Astrocyte (in vitro differentiated cells and primary cell): ENCODE data around the gene MOB3A.

Experiments used
- CTCF ChIP-seq: IDR thresholded peaks from 2 replicates; pipeline ENCODE4 v1.5.1; 2011; ENCODE audit warnings: low read depth, mild to moderate bottlenecking, inconsistent platforms, low read length, moderate library complexity; ENCODE audit not compliant: insufficient read depth
- EZH2 ChIP-seq: IDR thresholded peaks from 2 replicates; pipeline ENCODE4 v1.6.1; 2012; ENCODE audit warnings: mild to moderate bottlenecking, low read length, inconsistent platforms; ENCODE audit not compliant: insufficient read depth

DNA sequence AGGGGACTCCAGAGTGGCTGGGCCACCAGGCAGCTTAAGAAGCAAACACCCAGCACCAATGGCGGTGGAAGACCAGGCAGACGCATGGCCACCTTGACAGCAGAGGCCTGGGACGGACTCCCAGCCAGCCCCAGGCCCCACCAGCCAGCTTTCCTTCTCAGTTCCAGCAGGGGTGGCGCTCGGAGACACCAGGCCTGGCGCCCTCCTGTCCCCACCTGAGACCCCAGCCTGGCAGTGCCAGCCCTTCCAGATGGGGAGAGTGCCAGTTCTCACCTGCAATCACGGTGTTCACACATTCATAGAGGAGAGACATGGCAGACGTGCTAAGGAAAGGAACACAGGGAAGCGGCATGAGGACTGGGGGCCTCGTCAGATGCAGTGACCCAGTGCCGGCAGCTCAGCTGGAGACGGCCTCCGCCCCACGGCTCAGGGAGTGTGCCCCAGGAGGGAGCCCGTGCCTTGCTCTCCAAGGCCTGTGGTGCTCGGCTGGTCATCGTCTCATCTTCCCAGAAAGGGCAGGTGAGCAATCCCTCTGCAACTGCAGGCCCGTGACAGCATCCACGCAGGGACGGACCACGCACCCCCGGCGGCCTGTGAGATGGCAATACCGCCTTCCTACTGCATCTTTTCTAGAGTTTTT lies 30.9 kb upstream of the MOB3A start:
- TF ChIP-seq CTCF (no peak), EZH2 (no peak)
